Vagina (tissue), 2 donors: Measurements from ENCODE around the gene RNF144A.

Experiments
- POLR2A ChIP-seq, 2 donors: fragments of 450-650 bp; IDR thresholded peaks; one replicate each; pipeline ENCODE4 v1.6.1; 2017; ENCODE audit warnings: antibody characterized with exemption in 2 of 2, mild to moderate bottlenecking in 2 of 2, moderate library complexity in 2 of 2
- POLR2AphosphoS5 ChIP-seq, 2 donors: sonication (generic); formaldehyde crosslinking; IDR thresholded peaks; one replicate each; pipeline ENCODE4 v1.9.0; 2017; ENCODE audit warnings: antibody characterized with exemption in 2 of 2, mild to moderate bottlenecking in 2 of 2, low read depth in 1 of 2; ENCODE audit not compliant: insufficient read depth in 1 of 2
- TF ChIP-seq, protein P1 (sequence below), 3 experiments: fragments of 450-650 bp in 2 of 3; fragments of 200-600 bp in 1 of 3; sonication (generic) in 1 of 3; IDR thresholded peaks; one replicate each; pipeline ENCODE4 v1.5.1; 2017 to 2019; ENCODE audit warnings: antibody characterized with exemption in 3 of 3, mild to moderate bottlenecking in 2 of 3, moderate library complexity in 2 of 3

DNA sequence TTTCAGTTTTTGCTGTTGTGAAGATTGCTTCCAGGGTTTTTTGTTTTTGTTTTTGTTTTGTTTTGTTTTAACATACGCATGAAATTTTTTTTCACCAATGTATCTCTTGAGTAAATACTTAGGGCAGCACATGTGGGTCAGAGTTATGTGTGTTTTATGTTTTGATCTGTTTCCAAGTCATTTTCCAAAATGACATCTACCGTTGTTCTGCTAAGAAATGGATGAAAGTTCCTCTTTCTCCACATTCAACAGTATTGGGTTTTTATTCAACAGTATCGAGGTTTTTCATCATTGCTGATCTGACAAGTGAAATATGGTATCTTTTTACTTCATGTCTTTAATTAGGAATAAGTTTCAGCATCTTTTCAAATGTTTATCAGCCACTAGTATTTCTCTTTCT lies 16.7 kb downstream of the RNF144A start:
- TF ChIP-seq POLR2AphosphoS5 (IDR thresholded peaks at IDR 0.05; ENCODE audit: insufficient read depth in 1 of 2, low read depth in 1 of 2) (no peak), POLR2A (IDR thresholded peaks at IDR 0.05) (no peak)
- TF ChIP-seq, protein P1, sequence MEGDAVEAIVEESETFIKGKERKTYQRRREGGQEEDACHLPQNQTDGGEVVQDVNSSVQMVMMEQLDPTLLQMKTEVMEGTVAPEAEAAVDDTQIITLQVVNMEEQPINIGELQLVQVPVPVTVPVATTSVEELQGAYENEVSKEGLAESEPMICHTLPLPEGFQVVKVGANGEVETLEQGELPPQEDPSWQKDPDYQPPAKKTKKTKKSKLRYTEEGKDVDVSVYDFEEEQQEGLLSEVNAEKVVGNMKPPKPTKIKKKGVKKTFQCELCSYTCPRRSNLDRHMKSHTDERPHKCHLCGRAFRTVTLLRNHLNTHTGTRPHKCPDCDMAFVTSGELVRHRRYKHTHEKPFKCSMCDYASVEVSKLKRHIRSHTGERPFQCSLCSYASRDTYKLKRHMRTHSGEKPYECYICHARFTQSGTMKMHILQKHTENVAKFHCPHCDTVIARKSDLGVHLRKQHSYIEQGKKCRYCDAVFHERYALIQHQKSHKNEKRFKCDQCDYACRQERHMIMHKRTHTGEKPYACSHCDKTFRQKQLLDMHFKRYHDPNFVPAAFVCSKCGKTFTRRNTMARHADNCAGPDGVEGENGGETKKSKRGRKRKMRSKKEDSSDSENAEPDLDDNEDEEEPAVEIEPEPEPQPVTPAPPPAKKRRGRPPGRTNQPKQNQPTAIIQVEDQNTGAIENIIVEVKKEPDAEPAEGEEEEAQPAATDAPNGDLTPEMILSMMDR (IDR thresholded peaks at IDR 0.05): no peak
